SK-N-SH (cell line): ENCODE measurements around the gene LLGL2. TPM values are rescaled to one million over a fixed set of nuclear protein-coding genes. Genes with fewer than 3 reads are reported as not detected.
A peak's percentile ranks its signal among the peaks of the same experiment; 100 is the strongest.

Experiments used
- CTCF ChIA-PET: fragments of 300-600, 350-600 bp; formaldehyde crosslinking; extraction: SDS; loops from one replicate; lab custom pipeline; 2021; lab: Yijun Ruan, JAX
- POLR2A ChIA-PET: fragments of 350-600 bp; sonication (Branson Sonifier 250); formaldehyde crosslinking; extraction: SDS; loops from one replicate; lab custom pipeline; 2020; ENCODE audit warnings: antibody characterized with exemption, inconsistent platforms; lab: Yijun Ruan, JAX
- DNase-seq: peaks from one replicate; pipeline ENCODE4 v3.0.0; 2012
- H2AFZ ChIP-seq: fragments of 200-600 bp; sonication (generic); 2 replicates; pipeline ENCODE4 v1.8.1; 2016; ENCODE audit warnings: antibody characterized with exemption, mild to moderate bottlenecking, low read depth
- H3F3A ChIP-seq: fragments of 200-600 bp; sonication (generic); replicated peaks from 2 replicates; pipeline ENCODE3; 2016; ENCODE audit warnings: antibody characterized with exemption, mild to moderate bottlenecking; ENCODE audit not compliant: insufficient read depth
- H3K27ac ChIP-seq, 2 experiments: fragments of 200-500 bp in 1 of 2; fragments of 200-600 bp in 1 of 2; sonication (Bioruptor generic) in 1 of 2; sonication (generic), shearing (Covaris generic) in 1 of 2; 2 replicates each; pipeline versions ENCODE4 v1.5.1 to v1.6.1; 2014 to 2016; ENCODE audit warnings: low read depth in 2 of 2, inconsistent platforms in 1 of 2, low read length in 1 of 2, mild to moderate bottlenecking in 1 of 2, mixed read lengths in 1 of 2
- H3K27me3 ChIP-seq: fragments of 200-600 bp; sonication (generic), shearing (Covaris generic); 2 replicates; pipeline ENCODE4 v1.6.1; 2016; ENCODE audit warnings: mixed run types; ENCODE audit not compliant: insufficient read depth
- H3K36me3 ChIP-seq, 2 experiments: fragments of 200-500 bp in 1 of 2; fragments of 200-600 bp in 1 of 2; sonication (Bioruptor generic) in 1 of 2; sonication (generic) in 1 of 2; replicated peaks in 1 of 2; 2 replicates each; pipeline versions ENCODE3 to v1.5.1; 2014 to 2016; ENCODE audit warnings: low read length in 1 of 2, mild to moderate bottlenecking in 1 of 2; ENCODE audit not compliant: insufficient read depth in 2 of 2, control insufficient read depth in 1 of 2
- H3K4me1 ChIP-seq, 2 experiments: fragments of 200-500 bp in 1 of 2; fragments of 200-600 bp in 1 of 2; sonication (Bioruptor generic) in 1 of 2; sonication (generic), shearing (Covaris generic) in 1 of 2; 2 replicates each; pipeline versions ENCODE4 v1.5.1 to v1.6.1; 2014 to 2016; ENCODE audit warnings: low read depth in 1 of 2, low read length in 1 of 2, mixed run types in 1 of 2; ENCODE audit not compliant: insufficient read depth in 2 of 2, control insufficient read depth in 1 of 2
- H3K4me2 ChIP-seq: fragments of 200-600 bp; sonication (generic), shearing (Covaris generic); 2 replicates; pipeline ENCODE4 v1.6.1; 2017; ENCODE audit warnings: mixed run types
- H3K4me3 ChIP-seq, 2 experiments: fragments of 200-500 bp in 1 of 2; fragments of 200-600 bp in 1 of 2; sonication (Bioruptor generic) in 1 of 2; sonication (generic), shearing (Covaris generic) in 1 of 2; 2 replicates each; pipeline versions ENCODE4 v1.5.1 to v1.8.1; 2014 to 2016; ENCODE audit warnings: low read depth in 2 of 2, inconsistent platforms in 1 of 2, low read length in 1 of 2, mild to moderate bottlenecking in 1 of 2, mixed read lengths in 1 of 2, moderate library complexity in 1 of 2
- H3K79me2 ChIP-seq: fragments of 200-600 bp; sonication (generic); 2 replicates; pipeline ENCODE4 v1.8.1; 2017; ENCODE audit warnings: mild to moderate bottlenecking; ENCODE audit not compliant: insufficient read depth
- H3K9ac ChIP-seq: fragments of 200-600 bp; sonication (generic); 2 replicates; pipeline ENCODE4 v1.6.1; 2017; ENCODE audit warnings: mixed run types
- H3K9me2 ChIP-seq: fragments of 200-600 bp; sonication (generic); 2 replicates; pipeline ENCODE4 v1.6.1; 2017; ENCODE audit warnings: mixed run types
- H3K9me3 ChIP-seq: fragments of 200-600 bp; sonication (generic); 2 replicates; pipeline ENCODE4 v1.6.1; 2017; ENCODE audit warnings: mixed run types, mild to moderate bottlenecking, moderate library complexity
- H4K20me1 ChIP-seq: fragments of 200-600 bp; sonication (generic); 2 replicates; pipeline ENCODE4 v1.6.1; 2017; ENCODE audit warnings: mild to moderate bottlenecking, mixed run types; ENCODE audit not compliant: insufficient read depth
- ELF1 ChIP-seq: IDR thresholded peaks from 2 replicates; pipeline ENCODE4 v1.4.0; 2012
- FOSL2 ChIP-seq: IDR thresholded peaks from 2 replicates; pipeline ENCODE4 v1.4.0; 2012; ENCODE audit warnings: low read depth, mild to moderate bottlenecking, moderate library complexity, borderline replicate concordance
- FOXM1 ChIP-seq: IDR thresholded peaks from 2 replicates; pipeline ENCODE4 v1.4.0; 2012; ENCODE audit warnings: low read depth, mild to moderate bottlenecking
- GATA2 ChIP-seq: sonication (generic); formaldehyde crosslinking; IDR thresholded peaks from 2 replicates; pipeline ENCODE4 v1.5.0; 2020; ENCODE audit warnings: mild to moderate bottlenecking, missing genetic modification reagents
- MEF2A ChIP-seq: IDR thresholded peaks from 2 replicates; pipeline ENCODE4 v1.4.0; 2012; ENCODE audit warnings: low read depth, borderline replicate concordance
- MXI1 ChIP-seq: IDR thresholded peaks from 2 replicates; pipeline ENCODE4 v1.6.1; 2012; ENCODE audit warnings: mild to moderate bottlenecking, low read depth, low read length, improper control_type of control experiment
- NFIC ChIP-seq: IDR thresholded peaks from 2 replicates; pipeline ENCODE4 v1.4.0; 2012; ENCODE audit warnings: borderline replicate concordance
- NRF1 ChIP-seq: IDR thresholded peaks from 2 replicates; pipeline ENCODE4 v1.6.1; 2012; ENCODE audit warnings: low read depth, mild to moderate bottlenecking, low read length
- RCOR1 ChIP-seq: fragments of 150-350 bp; IDR thresholded peaks from 2 replicates; pipeline ENCODE4 v1.6.1; 2017; ENCODE audit warnings: antibody characterized with exemption, low read length
- RFX5 ChIP-seq: IDR thresholded peaks from 2 replicates; pipeline ENCODE4 v1.6.1; 2012; ENCODE audit warnings: mild to moderate bottlenecking, improper control_type of control experiment, low read length
- SIN3A ChIP-seq: IDR thresholded peaks from 2 replicates; pipeline ENCODE4 v1.6.1; 2012; ENCODE audit warnings: low read depth, mild to moderate bottlenecking, low read length, moderate library complexity, borderline replicate concordance
- SMC3 ChIP-seq: IDR thresholded peaks from 2 replicates; pipeline ENCODE4 v1.6.1; 2012; ENCODE audit warnings: low read depth, low read length, improper control_type of control experiment
- TAF1 ChIP-seq: IDR thresholded peaks from 2 replicates; pipeline ENCODE4 v1.6.1; 2012; ENCODE audit warnings: low read depth, mild to moderate bottlenecking, low read length, moderate library complexity, borderline replicate concordance
- TCF12 ChIP-seq: IDR thresholded peaks from 2 replicates; pipeline ENCODE4 v1.4.0; 2012
- WGBS: methylation state at CpG from one replicate; pipeline ENCODE4 v1.1.6; 2017; ENCODE audit warnings: low lambda C conversion rate; 5-methylcytosine and 5-hydroxymethylcytosine counted together
- polyA plus RNA-seq, 3 experiments: library from polyadenylated mRNA; depleted of rRNA; stranded (reverse); fragments of >200 nt; gene quantifications; 2 replicates each; pipeline ENCODE4 v1.2.3, GENCODE V29; 2012
- TF ChIP-seq, protein P1 (sequence below): IDR thresholded peaks from 2 replicates; pipeline ENCODE4; 2012
- TF ChIP-seq, protein P2 (sequence below): fragments of 150-350 bp; IDR thresholded peaks from 2 replicates; pipeline ENCODE4 v1.6.1; 2016; ENCODE audit warnings: mild to moderate bottlenecking, low read depth, low read length
- TF ChIP-seq, protein P3 (sequence below): IDR thresholded peaks from 2 replicates; pipeline ENCODE4 v1.4.0; 2012; ENCODE audit warnings: low read depth
- TF ChIP-seq, protein P4 (sequence below): fragments of 150-350 bp; IDR thresholded peaks from 2 replicates; pipeline ENCODE4 v1.6.1; 2017; ENCODE audit warnings: antibody characterized with exemption, low read length, low read depth, borderline replicate concordance

The LLGL2 gene
- polyA plus RNA-seq, 1 of the 3 experiments (the other 2 are of a cell fraction): 6.7 TPM

DNA sequence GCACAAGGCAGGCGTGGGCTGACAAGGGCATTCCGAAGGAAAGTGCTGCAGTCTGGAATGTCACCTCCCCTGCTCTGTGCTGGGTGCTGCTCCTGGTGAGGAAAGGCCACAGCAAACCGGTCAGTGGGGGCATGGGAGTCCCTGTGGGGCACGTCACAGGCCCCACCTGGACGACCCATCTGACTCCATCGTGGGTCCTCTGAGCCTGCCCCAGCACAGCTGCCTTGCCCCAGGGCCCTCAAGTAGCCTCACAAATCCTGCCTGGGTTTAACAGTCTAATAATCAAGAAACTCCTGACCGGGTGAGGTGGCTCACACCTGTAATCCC is 59.3 kb downstream of the LLGL2 start:
- Histone ChIP-seq H2AFZ (no peak overlapping the region), H3K9ac (no peak overlapping the region), H4K20me1 (no peaks in the 10 kb centered on the region), H3K4me3 (no peak overlapping the region), H3K9me2 (no peaks in the 10 kb centered on the region), H3F3A (no peaks in the 10 kb centered on the region), H3K36me3 (no peaks in the 10 kb centered on the region), H3K4me1 (peaks cover 0 to 9% of the 10 kb centered on the region in 2 experiments; a peak in 1 of 4 replicates), H3K79me2 (no peaks in the 10 kb centered on the region), H3K27ac (no peak overlapping the region), H3K27me3 (no peaks in the 10 kb centered on the region), H3K9me3 (no peaks in the 10 kb centered on the region), H3K4me2 (no peak overlapping the region)
- DNase-seq: no peak
- WGBS: 78% methylated on average over 6 of the region's 7 CpGs
- no peak for TF ChIP-seq ELF1
- no peak for TF ChIP-seq RFX5
- TF ChIP-seq MXI1: no peak
- TF ChIP-seq, protein P1, sequence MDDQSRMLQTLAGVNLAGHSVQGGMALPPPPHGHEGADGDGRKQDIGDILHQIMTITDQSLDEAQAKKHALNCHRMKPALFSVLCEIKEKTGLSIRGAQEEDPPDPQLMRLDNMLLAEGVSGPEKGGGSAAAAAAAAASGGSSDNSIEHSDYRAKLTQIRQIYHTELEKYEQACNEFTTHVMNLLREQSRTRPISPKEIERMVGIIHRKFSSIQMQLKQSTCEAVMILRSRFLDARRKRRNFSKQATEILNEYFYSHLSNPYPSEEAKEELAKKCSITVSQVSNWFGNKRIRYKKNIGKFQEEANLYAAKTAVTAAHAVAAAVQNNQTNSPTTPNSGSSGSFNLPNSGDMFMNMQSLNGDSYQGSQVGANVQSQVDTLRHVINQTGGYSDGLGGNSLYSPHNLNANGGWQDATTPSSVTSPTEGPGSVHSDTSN: no peak
- no peak for TF ChIP-seq TAF1
- TF ChIP-seq GATA2 (CRISPR knock-in tag): no peak
- TF ChIP-seq, protein P2, sequence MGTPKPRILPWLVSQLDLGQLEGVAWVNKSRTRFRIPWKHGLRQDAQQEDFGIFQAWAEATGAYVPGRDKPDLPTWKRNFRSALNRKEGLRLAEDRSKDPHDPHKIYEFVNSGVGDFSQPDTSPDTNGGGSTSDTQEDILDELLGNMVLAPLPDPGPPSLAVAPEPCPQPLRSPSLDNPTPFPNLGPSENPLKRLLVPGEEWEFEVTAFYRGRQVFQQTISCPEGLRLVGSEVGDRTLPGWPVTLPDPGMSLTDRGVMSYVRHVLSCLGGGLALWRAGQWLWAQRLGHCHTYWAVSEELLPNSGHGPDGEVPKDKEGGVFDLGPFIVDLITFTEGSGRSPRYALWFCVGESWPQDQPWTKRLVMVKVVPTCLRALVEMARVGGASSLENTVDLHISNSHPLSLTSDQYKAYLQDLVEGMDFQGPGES: no peak
- TF ChIP-seq FOSL2: no peak
- no peak for TF ChIP-seq SIN3A
- TF ChIP-seq TCF12: no peak
- no peak for TF ChIP-seq SMC3
- no peak for TF ChIP-seq MEF2A
- no peak for TF ChIP-seq NFIC
- ChIA-PET POLR2A (no interaction called here), CTCF (interaction anchor here (1.0 to 3.5 kb wide), 5 partner anchors 16 to 314 kb away, joined by 3 to 17 read pairs (median 5); partner anchors contain the start of genes MIF4GD and SMIM5)

DNA sequence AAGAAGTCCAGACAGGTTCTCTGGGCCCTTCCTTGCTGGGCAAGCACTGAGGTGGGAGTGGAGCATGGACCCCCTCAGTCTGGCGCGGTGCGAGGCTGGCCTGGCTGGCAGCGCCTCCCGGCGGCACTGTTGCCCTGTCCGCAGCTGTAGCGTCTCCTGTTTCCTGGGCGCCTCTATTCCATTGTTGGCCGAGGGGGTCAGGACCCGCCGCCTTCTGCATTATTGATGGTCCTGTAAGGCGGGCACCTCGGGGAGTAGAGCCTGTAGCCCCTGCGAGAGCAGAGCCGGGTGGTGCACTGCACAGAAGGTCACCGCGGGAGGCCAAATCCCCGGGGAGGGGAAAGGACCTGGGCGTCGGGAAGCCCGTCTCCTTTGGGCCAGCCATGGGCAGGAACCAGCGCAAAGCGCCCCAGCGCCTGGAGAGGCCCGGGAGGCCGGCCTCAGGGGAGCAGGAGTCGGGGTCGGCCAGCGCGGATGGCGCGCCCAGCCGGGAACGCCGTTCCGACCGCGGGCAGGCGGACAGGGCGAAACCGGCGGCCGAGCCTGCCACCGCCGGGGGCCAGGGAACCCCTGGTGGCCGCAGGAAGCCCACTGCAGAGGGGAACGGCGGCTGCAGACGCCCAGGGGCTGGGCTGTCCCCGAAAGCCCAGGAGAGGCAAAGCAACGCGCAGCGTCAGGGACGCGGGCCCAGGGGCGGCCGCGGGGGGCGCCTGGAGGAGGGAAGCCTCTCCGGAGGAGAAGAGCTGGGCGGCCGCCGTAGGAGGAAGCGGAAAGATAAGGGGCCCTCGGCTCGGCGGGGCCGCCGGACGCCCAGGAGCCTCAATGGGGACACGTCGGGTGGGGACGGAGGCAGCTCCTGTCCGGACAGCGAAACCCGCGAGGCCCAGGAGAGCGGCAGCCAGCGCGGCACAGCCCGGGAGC is 62.4 kb downstream of the LLGL2 start, which contains the start of gene MYO15B:
Gene MYO15B (plus strand): TSS at position 126 of the 921 bp plus-strand sequence. CDS start 258 bp downstream, at position 384.
- Histone ChIP-seq H3K4me1 (peaks cover 0 to 16% of the 10 kb centered on the region in 2 experiments; a peak in 1 of 4 replicates), H3K27me3 (no peaks in the 10 kb centered on the region), H3K4me3 (no peak within 1 kb of the TSS), H3F3A (no peaks in the 10 kb centered on the region), H3K9me2 (no peaks in the 10 kb centered on the region), H3K36me3 (no peaks in the 10 kb centered on the region), H3K27ac (no peak within 1 kb of the TSS), H2AFZ (peak within 1 kb of the TSS; percentile 56; the same call in 1 of the 2 replicates), H3K4me2 (peak within 1 kb of the TSS; percentile 93; the same call in 1 of the 2 replicates), H3K9ac (no peak within 1 kb of the TSS), H4K20me1 (no peaks in the 10 kb centered on the region), H3K9me3 (no peaks in the 10 kb centered on the region), H3K79me2 (no peaks in the 10 kb centered on the region)
- 96% methylated on average over 80 of the region's 82 CpGs for WGBS
- CTCF ChIA-PET: interaction anchor here (0.8 to 2.9 kb wide), 11 partner anchors 9 to 162 kb away, joined by 3 to 12 read pairs (median 4); partner anchors contain the start of genes SMIM5 and TSEN54
- no peak for DNase-seq
- POLR2A ChIA-PET: interaction anchor here (0.5 kb wide), 1 partner anchor 276 kb away, joined by 4 read pairs; no protein-coding TSS in a partner anchor
- TF ChIP-seq RFX5 (no peak), NRF1 (no peak), MEF2A (no peak), GATA2 (CRISPR knock-in tag) (no peak), NFIC (no peak), RCOR1 (no peak), FOXM1 (no peak), TCF12 (no peak)
- TF ChIP-seq, protein P3, sequence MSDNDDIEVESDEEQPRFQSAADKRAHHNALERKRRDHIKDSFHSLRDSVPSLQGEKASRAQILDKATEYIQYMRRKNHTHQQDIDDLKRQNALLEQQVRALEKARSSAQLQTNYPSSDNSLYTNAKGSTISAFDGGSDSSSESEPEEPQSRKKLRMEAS: no peak
- TF ChIP-seq, protein P4, sequence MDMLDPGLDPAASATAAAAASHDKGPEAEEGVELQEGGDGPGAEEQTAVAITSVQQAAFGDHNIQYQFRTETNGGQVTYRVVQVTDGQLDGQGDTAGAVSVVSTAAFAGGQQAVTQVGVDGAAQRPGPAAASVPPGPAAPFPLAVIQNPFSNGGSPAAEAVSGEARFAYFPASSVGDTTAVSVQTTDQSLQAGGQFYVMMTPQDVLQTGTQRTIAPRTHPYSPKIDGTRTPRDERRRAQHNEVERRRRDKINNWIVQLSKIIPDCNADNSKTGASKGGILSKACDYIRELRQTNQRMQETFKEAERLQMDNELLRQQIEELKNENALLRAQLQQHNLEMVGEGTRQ: no peak
